ENCODE measurements around the gene TNFRSF8. TPM values are rescaled to one million over a fixed set of nuclear protein-coding genes. Genes with fewer than 3 reads are reported as not detected.
A peak's percentile ranks its signal among the peaks of the same experiment; 100 is the strongest.

Gene TNFRSF8
- total and polyA plus RNA-seq, 10 donors: 1.3 to 7.6 (median 2.0) TPM

- no peak for TF ChIP-seq POLR2AphosphoS5 (IDR thresholded peaks at IDR 0.05)
- no peak for TF ChIP-seq POLR2A (IDR thresholded peaks at IDR 0.05)
- TF ChIP-seq, protein P1, sequence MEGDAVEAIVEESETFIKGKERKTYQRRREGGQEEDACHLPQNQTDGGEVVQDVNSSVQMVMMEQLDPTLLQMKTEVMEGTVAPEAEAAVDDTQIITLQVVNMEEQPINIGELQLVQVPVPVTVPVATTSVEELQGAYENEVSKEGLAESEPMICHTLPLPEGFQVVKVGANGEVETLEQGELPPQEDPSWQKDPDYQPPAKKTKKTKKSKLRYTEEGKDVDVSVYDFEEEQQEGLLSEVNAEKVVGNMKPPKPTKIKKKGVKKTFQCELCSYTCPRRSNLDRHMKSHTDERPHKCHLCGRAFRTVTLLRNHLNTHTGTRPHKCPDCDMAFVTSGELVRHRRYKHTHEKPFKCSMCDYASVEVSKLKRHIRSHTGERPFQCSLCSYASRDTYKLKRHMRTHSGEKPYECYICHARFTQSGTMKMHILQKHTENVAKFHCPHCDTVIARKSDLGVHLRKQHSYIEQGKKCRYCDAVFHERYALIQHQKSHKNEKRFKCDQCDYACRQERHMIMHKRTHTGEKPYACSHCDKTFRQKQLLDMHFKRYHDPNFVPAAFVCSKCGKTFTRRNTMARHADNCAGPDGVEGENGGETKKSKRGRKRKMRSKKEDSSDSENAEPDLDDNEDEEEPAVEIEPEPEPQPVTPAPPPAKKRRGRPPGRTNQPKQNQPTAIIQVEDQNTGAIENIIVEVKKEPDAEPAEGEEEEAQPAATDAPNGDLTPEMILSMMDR (IDR thresholded peaks at IDR 0.05 in 8 of 11, conservative IDR thresholded peaks at IDR 0.05 in 3 of 11): no peak
Measured at GRCh38 chr1:12140515-12141162, 77.5 kb downstream of the TNFRSF8 start.

DNA sequence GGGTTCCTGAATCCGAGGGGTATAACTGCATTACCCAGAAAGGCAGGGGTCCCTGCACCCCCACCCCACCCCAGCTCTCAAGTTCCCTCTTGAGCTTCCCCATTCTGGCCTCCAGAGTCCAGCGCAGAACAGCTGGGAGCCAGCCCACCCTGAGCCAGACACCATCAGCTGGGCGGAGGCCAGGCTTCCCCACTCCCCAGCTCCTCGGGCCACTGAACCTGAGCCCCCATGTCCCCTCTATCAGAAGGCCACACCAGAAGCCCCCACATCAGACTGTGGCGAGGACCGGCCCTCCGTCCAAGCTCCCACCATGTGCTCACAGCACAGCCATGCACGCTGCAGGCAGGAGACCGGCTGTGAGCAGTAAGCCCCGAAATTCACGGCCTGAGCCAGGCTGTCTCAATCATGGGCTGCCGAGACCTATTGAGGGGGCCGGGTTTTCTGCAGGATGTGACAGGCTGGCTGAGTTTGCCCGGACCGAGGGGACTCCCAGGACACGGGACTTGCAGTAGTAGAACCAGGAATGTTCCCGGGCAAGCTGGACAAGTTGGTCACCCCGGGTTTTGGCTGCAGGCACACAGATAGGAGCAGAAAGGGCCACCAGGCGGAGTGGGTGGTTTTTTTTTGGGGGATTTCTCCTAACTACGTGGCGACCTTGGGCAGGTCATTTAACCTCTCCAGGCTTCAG lies 78.2 kb downstream of the TNFRSF8 start:
- no peaks in the 10 kb centered on the region for H3K36me3 ChIP-seq
- H3K27ac ChIP-seq: peak overlapping the region in 4 of 8 donors; percentile 38 to 99 (median 96)
- intact Hi-C loops (cut with DNase I; ENCODE audit: low total_unique reads): no loop called here
- no peak overlapping the region for H3K4me3 ChIP-seq
- H3K4me1 ChIP-seq: peaks cover 14 to 71% (median 45%) of the 10 kb centered on the region in 6 donors
- TF ChIP-seq POLR2AphosphoS5 (IDR thresholded peaks at IDR 0.05): no peak
- TF ChIP-seq POLR2A (IDR thresholded peaks at IDR 0.05): no peak
- DNase-seq: peak; percentile 78
- 72 to 86% (median 80%) methylated on average over 16 to 21 of the region's 21 CpGs for WGBS, 5 donors
- H3K9me3 ChIP-seq: no peaks in the 10 kb centered on the region
- no peaks in the 10 kb centered on the region for H3K27me3 ChIP-seq (replicated peaks in 1 of 7)

More at GRCh38 chr1:12140515-12141162, 77.5 kb downstream of the TNFRSF8 start:
- H3K9me3 ChIP-seq: no peaks in the 10 kb centered on the region
- no peaks in the 10 kb centered on the region for H3K27me3 ChIP-seq (replicated peaks in 1 of 7)
- peak overlapping the region in 3 of 8 donors; percentile 96 to 99 (median 97) for H3K27ac ChIP-seq
- no peaks in the 10 kb centered on the region for H3K36me3 ChIP-seq
- peaks cover 14 to 68% (median 43%) of the 10 kb centered on the region in 6 donors for H3K4me1 ChIP-seq
- WGBS, 5 donors: 70 to 91% (median 81%) methylated on average over 11 to 12 of the region's 12 CpGs
- intact Hi-C loops (cut with DNase I; ENCODE audit: low total_unique reads): no loop called here
- peak; percentile 64 for DNase-seq
- no peak overlapping the region for H3K4me3 ChIP-seq

GRCh38 chr1:12142141-12142823 lies 79.2 kb downstream of the TNFRSF8 start:
- DNase-seq: peak; percentile 81
- peaks cover 18 to 81% (median 55%) of the 10 kb centered on the region in 6 donors for H3K4me1 ChIP-seq
- TF ChIP-seq, protein P1 (IDR thresholded peaks at IDR 0.05 in 8 of 11, conservative IDR thresholded peaks at IDR 0.05 in 3 of 11): no peak
- TF ChIP-seq POLR2A (IDR thresholded peaks at IDR 0.05) (no peak), POLR2AphosphoS5 (IDR thresholded peaks at IDR 0.05) (no peak)
- H3K36me3 ChIP-seq: no peaks in the 10 kb centered on the region
- H3K27ac ChIP-seq: peak overlapping the region in 7 of 8 donors; percentile 82 to 99 (median 92)
- H3K9me3 ChIP-seq: no peaks in the 10 kb centered on the region
- no peaks in the 10 kb centered on the region for H3K27me3 ChIP-seq (replicated peaks in 1 of 7)
- intact Hi-C loops (cut with DNase I; ENCODE audit: low total_unique reads): no loop called here
- H3K4me3 ChIP-seq: peak overlapping the region in 1 of 8 donors; percentile 48
- 81 to 90% (median 84%) methylated on average over 13 to 18 of the region's 18 CpGs for WGBS, 5 donors

GRCh38 chr1:12142891-12143630 lies 80.0 kb downstream of the TNFRSF8 start:
- Histone ChIP-seq H3K27ac (peak overlapping the region; percentile 27 to 99 (median 91)), H3K27me3 (replicated peaks in 1 of 7) (no peaks in the 10 kb centered on the region), H3K4me3 (peak overlapping the region in 2 of 8 donors; percentile 11 to 48), H3K36me3 (no peaks in the 10 kb centered on the region), H3K9me3 (no peaks in the 10 kb centered on the region), H3K4me1 (peaks cover 23 to 89% (median 63%) of the 10 kb centered on the region in 6 donors)
- WGBS, 5 donors: 30 to 56% (median 46%) methylated on average over 16 to 21 of the region's 21 CpGs
- TF ChIP-seq, protein P1 (IDR thresholded peaks at IDR 0.05 in 8 of 11, conservative IDR thresholded peaks at IDR 0.05 in 3 of 11): no peak
- TF ChIP-seq POLR2AphosphoS5 (IDR thresholded peaks at IDR 0.05): peak in 1 of 3 donors; percentile 10
- no peak for TF ChIP-seq POLR2A (IDR thresholded peaks at IDR 0.05)
- intact Hi-C loops (cut with DNase I; ENCODE audit: low total_unique reads): no loop called here
- DNase-seq: peak; percentile 90

Measured in spleen (tissue), 11 donors.